ACC112 (cell line): ENCODE results near the gene ANKRD24.
"Not testable (repeated sequence)": the region's sequence is repeated elsewhere in the genome, so short reads cannot be mapped to it uniquely, and the experiment has no call there.

ENCODE experiments used
- H2AFZ ChIP-seq: fragments of 200-600 bp; sonication (generic); one replicate; pipeline ENCODE4 v1.6.0; 2017; ENCODE audit warnings: antibody characterized with exemption, low read length; ENCODE audit not compliant: unreplicated experiment
- H3K27ac ChIP-seq: fragments of 200-600 bp; sonication (generic); 2 replicates; pipeline ENCODE4 v1.5.1; 2014; ENCODE audit warnings: low read depth, mild to moderate bottlenecking, antibody characterized with exemption, low read length, moderate library complexity
- H3K27me3 ChIP-seq: fragments of 200-600 bp; sonication (generic); 2 replicates; pipeline ENCODE4 v1.6.1; 2014; ENCODE audit warnings: mild to moderate bottlenecking, antibody characterized with exemption, low read length, moderate library complexity, mixed read lengths; ENCODE audit not compliant: insufficient read depth
- H3K36me3 ChIP-seq: fragments of 200-600 bp; sonication (generic); 2 replicates; pipeline ENCODE4 v1.6.1; 2016; ENCODE audit warnings: mild to moderate bottlenecking, antibody characterized with exemption, low read length, moderate library complexity, mixed read lengths; ENCODE audit not compliant: insufficient read depth
- H3K4me1 ChIP-seq: fragments of 200-600 bp; sonication (generic); one replicate; pipeline ENCODE4 v1.6.1; 2016; ENCODE audit warnings: low read length, mixed read lengths; ENCODE audit not compliant: insufficient read depth, unreplicated experiment, control insufficient read depth
- H3K4me3 ChIP-seq: fragments of 200-600 bp; sonication (generic); 2 replicates; pipeline ENCODE4 v1.5.1; 2014; ENCODE audit warnings: mild to moderate bottlenecking, low read depth, low read length
- H3K79me2 ChIP-seq: fragments of 200-600 bp; sonication (generic); one replicate; pipeline ENCODE4 v1.6.0; 2016; ENCODE audit warnings: low read length; ENCODE audit not compliant: control insufficient read depth, unreplicated experiment, insufficient read depth

The ANKRD24 gene

GRCh38 chr19:4274321-4274686, 91.8 kb downstream of the ANKRD24 start:
- H2AFZ ChIP-seq, H3K79me2 ChIP-seq, H3K4me1 ChIP-seq, H3K4me3 ChIP-seq, H3K36me3 ChIP-seq, H3K27ac ChIP-seq, H3K27me3 ChIP-seq: not testable (repeated sequence)
